Measurements from ENCODE around the gene SPEF1. TPM values are rescaled to one million over a fixed set of nuclear protein-coding genes. Genes with fewer than 3 reads are reported as not detected.

The SPEF1 gene
- total RNA-seq, 1 experiment from 2014 or later: 0.24 TPM

- no peak overlapping the region for H3K4me2 ChIP-seq (ENCODE audit: insufficient read depth, insufficient read length, low read length)
- peaks cover 0 to 6% of the 10 kb centered on the region in 2 experiments; a peak in 3 of 4 replicates for H3K4me1 Mint-ChIP-seq
- H4K8ac ChIP-seq (replicated peaks; ENCODE audit: insufficient read length, low read depth, low read length): no peak overlapping the region
- H3K27ac ChIP-seq (ENCODE audit: insufficient read length, low read depth, low read length): no peak overlapping the region
- H3K18ac ChIP-seq (ENCODE audit: insufficient read length, low read depth, low read length): no peak overlapping the region
- H3K27me3 Mint-ChIP-seq (ENCODE audit: low read depth): no peaks in the 10 kb centered on the region
- TF ChIP-seq CTCF (conservative IDR thresholded peaks at IDR 0.05): no peak
- H4K5ac ChIP-seq (ENCODE audit: insufficient read length, low read depth, low read length): no peak overlapping the region
- no peak overlapping the region for H2BK20ac ChIP-seq (ENCODE audit: low read depth, low read length, poor library complexity, severe bottlenecking)
- H2AK5ac ChIP-seq (ENCODE audit: insufficient read length, low read length): no peak overlapping the region
- no peaks in the 10 kb centered on the region for H3K9me3 ChIP-seq (ENCODE audit: control insufficient read depth, low read depth, low read length)
- H3K79me2 ChIP-seq (ENCODE audit: insufficient read depth, low read length): no peaks in the 10 kb centered on the region
- no peak overlapping the region for H3K9ac ChIP-seq (ENCODE audit: extremely low read depth, insufficient read length, low read length)
- no peak overlapping the region for H2AFZ ChIP-seq (ENCODE audit: low read length)
- H2BK5ac ChIP-seq (ENCODE audit: insufficient read length, low read length): no peak overlapping the region
- no peak overlapping the region for H2BK120ac ChIP-seq (ENCODE audit: low read depth, low read length, poor library complexity, severe bottlenecking)
- peak overlapping the region in 2 of 3 experiments; percentile 2 to 32; a peak in 4 of 7 replicates for H3K27ac Mint-ChIP-seq
- peaks cover 2% of the 10 kb centered on the region for H3K23me2 ChIP-seq (ENCODE audit: insufficient read length, low read depth, low read length, poor library complexity, severe bottlenecking)
- H3T11ph ChIP-seq (ENCODE audit: low read length): no peak overlapping the region
- H3K4ac ChIP-seq (ENCODE audit: low read depth, low read length): no peak overlapping the region
- H4K20me1 ChIP-seq (ENCODE audit: control insufficient read depth, insufficient read depth, insufficient read length): no peaks in the 10 kb centered on the region
- no peak overlapping the region for H4K91ac ChIP-seq (ENCODE audit: insufficient read length, low read depth, low read length)
- H3K23ac ChIP-seq (ENCODE audit: insufficient read length, low read depth, low read length): no peak overlapping the region
- H2BK15ac ChIP-seq (ENCODE audit: low read depth, low read length): no peak overlapping the region
- peak overlapping the region in 1 of 2 experiments; percentile 13; a peak in 1 of 5 replicates for H3K4me3 Mint-ChIP-seq
- WGBS (ENCODE audit: extremely low coverage, insufficient read length, low lambda C conversion rate): no CpG with 5 or more reads among the region's 11 CpGs
- H3K79me1 ChIP-seq (ENCODE audit: insufficient read depth, low read depth, low read length, poor library complexity, severe bottlenecking): peaks cover 3% of the 10 kb centered on the region
- no peaks in the 10 kb centered on the region for H3K27me3 ChIP-seq (ENCODE audit: insufficient read depth, low read length)
- peaks cover 20 to 32% (median 25%) of the 10 kb centered on the region in 3 experiments; a peak in 6 of 7 replicates for H3K36me3 Mint-ChIP-seq (ENCODE audit: insufficient read depth in 1 of 3, low read depth in 3 of 3)
- H3K56ac ChIP-seq (ENCODE audit: insufficient read length, low read depth, low read length): no peak overlapping the region
- no peak for DNase-seq
- H3K4me1 ChIP-seq (ENCODE audit: insufficient read depth, low read length): no peaks in the 10 kb centered on the region
- H3K9me3 Mint-ChIP-seq: no peaks in the 10 kb centered on the region
- no peak overlapping the region for H2BK12ac ChIP-seq (ENCODE audit: insufficient read length, low read depth, low read length)
- H3K14ac ChIP-seq (ENCODE audit: insufficient read depth, low read length): no peak overlapping the region; the same call in 1 of the 2 replicates
These were observed 21.4 kb downstream of the SPEF1 start for GRCh38 chr20:3759884-3760283.

All from H9 (cell line).